HG03039 (cell line): Measurements from ENCODE around the gene COPG1.

Experiments
- ATAC-seq: cut with Tn5 transposase; IDR thresholded peaks from one replicate; pipeline ENCODE4 v1.9.1; 2021; ENCODE audit warnings: mild to moderate bottlenecking, moderate library complexity; ENCODE audit not compliant: unreplicated experiment

Gene COPG1

DNA sequence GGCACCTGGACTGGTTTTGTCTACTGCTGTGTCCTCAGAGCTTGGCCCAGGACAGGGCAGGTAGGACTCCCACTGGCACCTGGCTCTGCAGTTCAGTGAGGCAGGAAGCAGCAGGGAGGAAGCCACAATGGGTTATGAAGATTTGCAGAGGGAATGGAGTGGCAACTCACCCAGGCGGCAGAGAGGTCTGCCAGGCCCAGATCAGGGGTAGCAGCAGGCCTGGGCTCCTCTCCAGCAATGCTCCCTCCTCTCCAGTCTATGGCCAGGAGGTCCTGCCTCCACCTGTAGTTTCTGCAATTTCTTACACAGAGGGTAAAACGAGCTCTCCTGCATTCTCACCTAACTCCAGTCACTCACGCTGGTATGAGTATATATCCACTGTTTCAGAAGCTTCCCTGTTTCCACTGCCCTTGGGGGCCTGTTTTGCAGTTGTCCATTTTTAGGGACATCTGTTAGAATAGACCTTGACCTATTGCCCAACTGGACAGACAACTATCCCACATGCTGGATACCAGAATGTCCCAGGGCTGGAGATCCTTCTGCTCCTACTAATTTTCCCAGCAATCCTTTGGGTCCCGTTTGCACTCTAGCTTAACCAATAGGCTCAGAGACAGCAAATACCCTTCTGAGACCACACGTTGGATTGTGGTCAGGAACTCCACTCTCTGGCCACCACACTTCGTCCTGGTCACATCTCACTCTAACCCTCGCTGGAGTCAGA, 64.4 kb downstream of the COPG1 start:
- no peak for ATAC-seq

DNA sequence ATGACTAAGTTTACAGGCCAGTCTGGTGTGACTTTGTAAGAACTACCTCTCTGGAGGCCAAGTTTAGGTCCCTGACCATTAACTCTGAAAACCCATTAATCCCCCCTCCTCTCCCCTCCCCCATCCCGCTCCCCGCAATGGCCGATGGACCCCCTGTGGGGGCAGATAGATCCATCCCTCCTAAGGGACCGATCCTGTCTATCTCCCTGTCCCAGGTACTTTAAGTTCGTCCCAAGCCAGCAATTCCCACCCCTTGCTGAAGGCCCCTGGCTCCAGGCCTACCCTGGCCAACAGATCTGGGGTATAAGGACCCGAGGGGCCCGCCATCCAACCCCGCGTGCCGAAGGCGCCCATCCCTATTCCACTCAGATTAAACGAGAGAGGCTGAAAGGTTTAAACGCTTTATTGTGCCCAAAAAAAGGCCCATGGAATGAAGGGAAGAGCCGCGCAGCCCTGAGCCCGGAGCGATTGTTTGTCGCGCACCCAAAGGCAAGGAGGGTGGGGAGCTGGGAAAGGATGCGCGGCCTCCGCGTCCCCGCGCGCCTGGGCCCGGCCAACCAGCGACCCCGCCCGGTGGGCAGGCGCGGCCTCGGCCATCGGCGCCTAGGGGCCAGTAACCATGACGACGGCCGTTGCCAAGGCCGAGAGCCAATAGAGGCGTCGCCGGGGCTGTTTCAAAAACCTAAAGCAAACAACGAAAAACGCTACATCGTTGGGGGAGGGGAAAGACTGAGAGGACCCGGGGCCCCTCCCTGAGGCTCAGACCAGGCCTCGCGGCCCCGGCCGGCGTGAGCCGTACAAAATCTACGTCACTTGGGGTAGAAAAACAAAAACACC, 65.2 kb downstream of the COPG1 start:
- ATAC-seq: no peak

DNA sequence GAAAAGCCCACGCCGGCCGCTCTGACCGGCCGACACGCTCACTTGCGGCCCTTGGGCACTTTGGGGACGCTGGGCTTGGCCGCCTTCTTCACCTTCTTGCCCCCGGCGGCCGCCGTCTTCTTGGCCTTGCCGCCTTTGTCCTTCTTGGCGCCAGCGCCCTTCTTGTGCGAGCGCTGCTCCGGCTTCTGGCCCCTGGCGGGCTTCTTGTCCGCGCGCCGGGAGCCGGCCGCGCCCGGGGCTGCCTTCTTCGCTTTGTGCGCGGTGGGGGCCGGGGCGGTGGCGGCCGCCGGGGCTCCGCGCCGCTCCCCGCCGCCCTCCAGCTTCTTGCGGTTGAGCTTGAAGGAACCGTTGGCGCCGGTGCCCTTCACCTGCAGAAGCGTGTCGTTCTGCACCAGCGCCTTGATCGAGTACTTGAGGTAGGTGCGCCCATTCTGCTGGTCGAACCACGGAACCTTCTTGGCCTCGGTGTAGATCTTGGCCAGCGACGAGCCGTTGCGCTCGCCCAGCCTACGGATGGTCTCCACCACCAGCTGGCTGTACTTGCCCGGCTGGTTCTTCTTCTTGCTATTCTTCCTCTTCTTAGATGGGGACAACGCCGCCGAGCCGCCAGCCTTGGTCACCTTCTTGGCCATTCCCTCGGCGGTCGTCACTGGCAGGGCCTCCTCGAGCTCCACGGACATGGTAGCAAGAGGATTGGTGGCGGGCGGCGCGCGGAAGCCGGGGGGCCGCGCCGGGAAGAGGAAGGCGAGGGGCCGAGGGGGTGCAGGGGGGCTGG, 66.0 kb downstream of the COPG1 start:
- ATAC-seq: no peak

DNA sequence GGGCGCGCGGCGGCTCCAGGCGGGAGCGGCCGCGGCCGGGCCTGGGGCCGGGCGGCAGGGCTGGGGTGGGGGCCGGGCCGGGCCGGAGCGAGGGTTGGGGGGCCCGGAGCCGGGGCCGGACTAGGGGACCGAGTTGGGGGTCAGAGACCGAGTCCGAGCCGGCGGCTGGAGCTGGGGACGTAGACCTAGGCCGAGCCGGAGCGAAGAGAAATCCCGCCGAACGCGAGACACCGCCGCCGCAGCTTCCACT, 66.5 kb downstream of the COPG1 start:
- ATAC-seq: no peak

DNA sequence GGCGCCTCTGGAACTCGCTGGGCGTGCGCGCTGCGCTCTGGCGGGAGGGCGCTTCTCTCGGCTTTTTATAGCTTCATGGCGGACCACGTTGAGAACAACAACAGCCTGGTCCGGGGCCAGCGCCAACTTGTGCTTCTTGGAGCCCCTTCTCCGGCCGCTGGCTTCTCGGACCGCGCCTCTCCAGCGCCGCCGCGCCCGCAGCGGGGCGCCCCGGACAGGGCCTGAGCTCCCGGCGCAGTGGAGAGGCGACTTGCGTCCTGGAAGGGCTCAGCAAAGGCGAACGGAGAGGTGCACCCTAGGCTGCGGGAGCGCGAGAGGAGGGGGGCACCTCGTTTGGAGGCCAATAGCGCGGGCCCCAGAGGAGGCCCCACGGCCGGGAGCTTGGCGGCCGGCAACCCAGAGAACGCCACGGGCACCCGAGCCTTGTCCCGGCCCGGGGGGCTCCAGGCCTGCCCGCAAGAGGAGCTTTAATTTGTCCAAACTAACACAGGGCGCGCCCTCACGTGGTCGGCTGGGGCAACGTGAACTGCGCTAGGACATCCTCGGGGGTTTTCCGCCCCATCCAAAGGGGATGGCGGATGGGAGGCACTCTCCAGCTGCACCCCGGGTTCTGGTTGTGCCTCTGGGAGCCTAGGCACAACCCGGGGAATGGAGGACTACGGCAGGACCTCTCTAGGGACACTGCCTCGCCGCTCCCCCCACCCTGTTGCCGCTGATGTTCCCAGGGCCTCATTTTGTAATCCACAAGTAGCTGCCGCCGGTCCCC, 67.0 kb downstream of the COPG1 start:
- peak; percentile 31 for ATAC-seq

DNA sequence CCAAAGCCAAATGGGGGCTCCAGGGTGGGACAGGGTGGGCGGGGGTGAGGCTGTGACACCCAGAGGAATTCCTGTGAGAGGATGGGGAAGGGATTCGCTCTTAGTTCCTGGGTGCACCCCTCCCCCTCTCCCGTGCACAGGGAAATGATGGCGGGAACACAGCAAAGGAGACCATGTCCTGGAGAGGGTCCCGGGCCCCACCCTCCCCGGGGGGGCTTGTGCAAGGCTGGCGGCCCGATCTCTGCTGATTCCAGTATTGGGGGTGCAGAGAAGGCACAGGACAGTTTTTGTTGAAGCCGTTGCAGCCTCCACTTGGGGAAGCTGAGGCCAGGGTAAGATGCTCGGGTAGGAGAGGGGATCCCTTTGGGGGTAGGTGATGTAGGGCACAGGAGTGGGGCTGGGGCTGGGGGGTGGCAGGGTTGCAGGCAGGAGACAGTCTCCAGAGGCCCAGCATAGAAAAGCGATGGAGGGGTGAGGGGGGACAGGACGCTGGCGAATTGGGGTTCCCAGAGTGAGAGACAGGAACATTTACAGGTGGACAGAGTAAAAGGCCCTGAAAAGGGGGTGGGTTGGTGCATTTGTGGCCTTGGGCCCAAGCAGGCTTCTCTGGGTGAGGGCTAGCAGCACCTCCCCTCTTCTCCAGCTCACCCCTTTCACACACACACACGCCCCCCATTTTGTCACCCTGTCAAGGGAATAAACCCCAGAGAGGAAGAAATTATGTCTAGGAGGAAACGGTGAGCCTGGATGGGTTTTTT, 67.8 kb downstream of the COPG1 start:
- no peak for ATAC-seq

- no peak for ATAC-seq
Observed at GRCh38 chr3:129317848-129318247, 68.4 kb downstream of the COPG1 start.

GRCh38 chr3:129318921-129319320, 69.5 kb downstream of the COPG1 start:
- ATAC-seq: no peak

GRCh38 chr3:129320261-129320660, 70.9 kb downstream of the COPG1 start:
- no peak for ATAC-seq

- no peak for ATAC-seq
Observed at GRCh38 chr3:129320825-129321487, 71.5 kb downstream of the COPG1 start.

DNA sequence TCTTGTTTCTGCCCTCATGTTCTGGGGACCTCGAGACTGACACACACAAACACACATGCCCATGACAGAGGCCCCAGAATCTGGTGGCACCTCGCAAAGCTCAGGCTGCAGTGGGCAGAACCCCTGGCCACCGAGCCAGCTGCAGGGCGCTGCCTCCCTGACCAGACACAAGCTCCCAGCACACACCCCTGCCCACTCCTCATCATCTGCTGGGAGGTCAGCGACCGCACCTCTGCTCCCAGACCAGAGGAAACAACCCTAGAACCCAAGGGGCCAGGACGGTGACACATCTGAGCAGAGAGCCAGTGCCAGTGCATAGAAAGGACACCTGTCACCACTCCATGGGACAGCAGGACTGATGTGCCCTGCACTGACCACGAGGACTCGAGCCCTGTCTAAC, 72.5 kb downstream of the COPG1 start:
- no peak for ATAC-seq

DNA sequence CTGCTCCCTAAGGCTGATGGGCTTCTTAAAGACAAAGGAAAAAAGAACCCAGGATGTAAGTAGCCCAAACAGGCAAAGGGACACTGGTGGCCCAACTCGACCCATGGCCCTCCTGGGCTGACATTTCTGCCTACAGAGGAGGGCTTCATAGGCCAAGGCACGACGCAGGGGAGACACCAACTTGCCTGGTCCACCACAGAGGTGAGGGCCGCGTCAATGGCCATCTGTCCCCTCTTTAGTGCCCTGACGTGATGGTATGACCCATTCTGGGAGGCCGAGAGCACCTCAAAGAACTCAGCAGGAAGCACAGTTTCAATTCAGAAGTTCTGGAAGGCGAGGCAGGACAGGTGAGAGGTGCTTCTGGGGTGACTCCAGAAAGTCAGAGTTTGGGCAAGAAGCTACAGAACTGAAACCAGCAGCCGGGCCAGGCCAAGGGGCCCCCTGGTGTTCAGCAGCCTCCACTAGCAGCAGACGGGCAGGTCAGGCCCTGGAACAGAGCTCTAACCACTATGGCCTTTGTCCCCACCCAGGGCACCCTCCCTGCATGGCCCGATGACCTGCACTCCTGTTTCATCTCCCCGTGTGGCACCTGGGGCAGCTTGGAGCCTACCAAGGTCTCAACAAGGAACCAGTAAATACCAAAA, 74.4 kb downstream of the COPG1 start:
- ATAC-seq: no peak

DNA sequence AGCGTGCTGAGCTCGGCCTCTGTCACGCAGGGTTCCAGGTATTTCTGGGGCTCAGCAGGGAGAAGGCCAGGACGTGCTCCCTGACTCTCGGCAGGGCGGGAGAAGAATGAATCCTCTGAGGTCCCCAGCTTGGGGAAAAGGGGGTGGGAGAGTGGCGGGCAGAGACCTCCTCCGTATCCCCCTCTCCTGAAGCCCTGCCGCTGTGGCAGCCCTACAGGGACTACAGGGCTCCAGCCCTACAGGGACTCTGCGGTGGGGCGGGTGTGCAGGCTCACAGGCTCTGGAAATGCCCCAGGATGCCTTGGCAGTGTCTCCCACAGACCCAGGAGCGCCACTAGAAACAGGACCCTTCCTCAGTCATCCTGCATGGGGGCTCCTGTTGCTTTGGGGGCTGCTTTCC, 75.4 kb downstream of the COPG1 start:
- no peak for ATAC-seq

- ATAC-seq: no peak
Observed at GRCh38 chr3:129325383-129325782, 76.0 kb downstream of the COPG1 start.

GRCh38 chr3:129326138-129326537, 76.7 kb downstream of the COPG1 start:
- ATAC-seq: no peak

GRCh38 chr3:129326595-129326994, 77.2 kb downstream of the COPG1 start:
- no peak for ATAC-seq
